Measurements from ENCODE around the gene PKIB.

The PKIB gene

GRCh38 chr6:122749451-122750050 is 139.3 kb downstream of the PKIB start:
- DNase-seq: no peak

- DNase-seq: no peak
These were observed 141.1 kb downstream of the PKIB start for GRCh38 chr6:122751326-122751725.

- DNase-seq: no peak
These were observed 142.3 kb downstream of the PKIB start for GRCh38 chr6:122752459-122752858.

GRCh38 chr6:122753000-122753687 is 142.9 kb downstream of the PKIB start:
- no peak for DNase-seq

- DNase-seq: no peak
These were observed 143.5 kb downstream of the PKIB start for GRCh38 chr6:122753688-122754056.

- DNase-seq: no peak
These were observed 144.1 kb downstream of the PKIB start for GRCh38 chr6:122754191-122754731.

- no peak for DNase-seq
These were observed 145.7 kb downstream of the PKIB start for GRCh38 chr6:122755901-122756300.

GRCh38 chr6:122758927-122759334 is 148.7 kb downstream of the PKIB start:
- DNase-seq: no peak

GRCh38 chr6:122760330-122760729 is 150.1 kb downstream of the PKIB start:
- DNase-seq: no peak

- no peak for DNase-seq
These were observed 156.1 kb downstream of the PKIB start for GRCh38 chr6:122766256-122766655.

- no peak for DNase-seq
These were observed 160.8 kb downstream of the PKIB start for GRCh38 chr6:122770835-122771601.

- no peak for DNase-seq
These were observed 162.7 kb downstream of the PKIB start for GRCh38 chr6:122772724-122773415.
